SK-N-MC (cell line): ENCODE measurements around the gene RRBP1.

Source experiments
- DNase-seq: peaks from one replicate; pipeline ENCODE4 v3.0.0-alpha.2; 2011; ENCODE audit warnings: low read depth, low spot score
- H3K27ac ChIP-seq: fragments of 200-600 bp; sonication (generic); 2 replicates; pipeline ENCODE4 v1.5.1; 2016; ENCODE audit warnings: mixed run types
- H3K36me3 ChIP-seq: fragments of 200-600 bp; sonication (generic); 2 replicates; pipeline ENCODE4 v1.6.1; 2017; ENCODE audit warnings: antibody characterized with exemption, low read length, mixed read lengths; ENCODE audit not compliant: insufficient read depth
- H3K4me3 ChIP-seq: fragments of 200-600 bp; sonication (generic); 2 replicates; pipeline ENCODE4 v1.5.1; 2016
- H3K9ac ChIP-seq: fragments of 200-600 bp; sonication (generic); 2 replicates; pipeline ENCODE4 v1.8.0; 2017; ENCODE audit warnings: mixed run types, mixed read lengths; ENCODE audit not compliant: insufficient read length
- H3K9me3 ChIP-seq: fragments of 200-600 bp; sonication (generic); 2 replicates; pipeline ENCODE4 v1.6.1; 2017; ENCODE audit warnings: low read depth, mild to moderate bottlenecking, antibody characterized with exemption, low read length, moderate library complexity, mixed read lengths
- EZH2 ChIP-seq: fragments of 200-600 bp; sonication (generic); IDR thresholded peaks from one replicate; pipeline ENCODE4 v1.6.1; 2017; ENCODE audit warnings: antibody characterized with exemption
- FOXP2 ChIP-seq: optimal IDR thresholded peaks from 2 replicates; pipeline ENCODE3; 2011; ENCODE audit warnings: mild to moderate bottlenecking, moderate library complexity; ENCODE audit not compliant: insufficient read depth; ENCODE audit errors: extremely low read length, control extremely low read depth
- POLR2AphosphoS5 ChIP-seq: IDR thresholded peaks from 2 replicates; pipeline ENCODE4 v1.6.1; 2012; ENCODE audit warnings: mild to moderate bottlenecking, low read depth, low read length, borderline replicate concordance

RRBP1 gene

DNA sequence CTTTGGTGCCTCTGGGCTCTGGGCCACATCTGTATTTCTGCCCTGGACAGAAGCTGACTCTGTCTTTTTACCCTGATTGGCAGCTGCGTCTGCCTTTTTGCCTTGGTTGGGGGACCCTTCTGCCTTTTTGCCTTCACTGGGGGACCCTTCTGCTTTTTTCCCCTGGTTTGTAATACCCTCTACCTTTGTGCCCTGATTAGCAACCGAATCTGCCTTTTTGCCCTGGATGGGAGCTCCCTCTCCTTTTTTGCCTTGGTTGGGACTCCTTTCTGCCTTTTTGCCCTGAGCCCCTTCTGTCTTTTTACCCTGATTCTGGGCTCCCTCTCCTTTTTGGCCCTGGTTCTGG is 23.4 kb downstream of the RRBP1 start:
- TF ChIP-seq EZH2 (no peak), POLR2AphosphoS5 (no peak), FOXP2 (no peak)
- Histone ChIP-seq H3K9me3 (no peaks in the 10 kb centered on the region), H3K4me3 (no peak overlapping the region), H3K27ac (no peak overlapping the region), H3K9ac (no peak overlapping the region), H3K36me3 (peaks cover 14% of the 10 kb centered on the region; the same call in 1 of the 2 replicates)
- DNase-seq: no peak

GRCh38 chr20:17657898-17658647 is 24.0 kb downstream of the RRBP1 start:
- Histone ChIP-seq H3K4me3 (no peak overlapping the region), H3K36me3 (peaks cover 14% of the 10 kb centered on the region; the same call in 1 of the 2 replicates), H3K9me3 (no peaks in the 10 kb centered on the region), H3K27ac (no peak overlapping the region), H3K9ac (no peak overlapping the region)
- no peak for DNase-seq
- TF ChIP-seq POLR2AphosphoS5: no peak
- no peak for TF ChIP-seq EZH2
- no peak for TF ChIP-seq FOXP2

GRCh38 chr20:17657079-17657825 is 24.8 kb downstream of the RRBP1 start:
- peaks cover 14% of the 10 kb centered on the region; the same call in 1 of the 2 replicates for H3K36me3 ChIP-seq
- no peaks in the 10 kb centered on the region for H3K9me3 ChIP-seq
- no peak overlapping the region for H3K27ac ChIP-seq
- TF ChIP-seq EZH2: no peak
- no peak overlapping the region for H3K9ac ChIP-seq
- H3K4me3 ChIP-seq: no peak overlapping the region
- DNase-seq: no peak

DNA sequence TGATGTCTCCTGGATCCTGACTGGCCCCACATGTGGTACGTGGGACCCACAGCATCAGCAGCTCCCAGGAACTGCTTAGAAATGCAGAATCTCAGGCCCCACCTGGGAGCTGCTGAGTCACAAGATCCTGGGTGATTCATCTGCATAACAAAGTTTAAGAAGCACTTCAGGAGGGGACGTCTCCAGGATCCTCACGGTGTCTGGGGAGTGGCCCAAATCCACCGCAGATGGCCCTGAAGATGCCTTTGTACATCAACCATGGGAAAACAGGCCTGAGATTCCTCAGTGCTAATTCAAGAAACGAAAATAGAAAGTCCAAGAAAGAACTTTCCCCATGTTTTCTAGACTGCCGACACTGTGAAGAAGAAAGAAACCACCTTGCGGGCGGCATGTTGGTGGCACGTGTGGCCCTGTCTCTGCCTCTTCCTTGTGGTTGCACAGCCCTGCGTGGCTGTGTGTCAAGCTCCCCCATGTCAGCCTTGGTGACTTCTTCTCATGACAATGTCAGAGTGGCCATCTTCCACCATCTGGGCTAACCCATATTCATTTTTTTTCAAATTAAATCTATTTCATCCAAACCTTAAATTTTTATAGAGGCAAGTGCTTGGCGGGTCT is 26.1 kb downstream of the RRBP1 start:
- DNase-seq: no peak
- no peak overlapping the region for H3K9ac ChIP-seq
- no peak for TF ChIP-seq FOXP2
- TF ChIP-seq EZH2: no peak
- no peak for TF ChIP-seq POLR2AphosphoS5
- H3K9me3 ChIP-seq: no peaks in the 10 kb centered on the region
- no peak overlapping the region for H3K27ac ChIP-seq
- peaks cover 14% of the 10 kb centered on the region; the same call in 1 of the 2 replicates for H3K36me3 ChIP-seq
- no peak overlapping the region for H3K4me3 ChIP-seq

DNA sequence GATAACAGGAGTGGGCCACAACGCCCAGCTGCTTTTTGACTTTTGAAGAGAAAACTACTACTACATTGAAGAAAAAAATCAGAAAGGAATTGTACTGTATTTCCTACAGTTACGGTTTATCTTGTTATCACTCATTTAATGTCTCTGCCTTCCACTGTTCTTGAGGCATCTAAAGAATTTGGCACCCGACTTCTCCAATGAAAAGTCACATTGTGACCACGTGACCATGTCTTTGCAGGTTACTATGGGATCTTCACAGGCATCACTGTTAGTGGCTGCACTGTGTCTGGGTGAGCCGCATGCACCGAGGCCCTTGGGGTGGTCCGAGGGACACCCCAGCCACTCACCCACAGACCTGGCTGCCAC is 26.8 kb downstream of the RRBP1 start:
- no peaks in the 10 kb centered on the region for H3K9me3 ChIP-seq
- peaks cover 14% of the 10 kb centered on the region; the same call in 1 of the 2 replicates for H3K36me3 ChIP-seq
- no peak for TF ChIP-seq POLR2AphosphoS5
- no peak for TF ChIP-seq FOXP2
- TF ChIP-seq EZH2: no peak
- no peak overlapping the region for H3K9ac ChIP-seq
- no peak for DNase-seq
- no peak overlapping the region for H3K4me3 ChIP-seq
- H3K27ac ChIP-seq: no peak overlapping the region

DNA sequence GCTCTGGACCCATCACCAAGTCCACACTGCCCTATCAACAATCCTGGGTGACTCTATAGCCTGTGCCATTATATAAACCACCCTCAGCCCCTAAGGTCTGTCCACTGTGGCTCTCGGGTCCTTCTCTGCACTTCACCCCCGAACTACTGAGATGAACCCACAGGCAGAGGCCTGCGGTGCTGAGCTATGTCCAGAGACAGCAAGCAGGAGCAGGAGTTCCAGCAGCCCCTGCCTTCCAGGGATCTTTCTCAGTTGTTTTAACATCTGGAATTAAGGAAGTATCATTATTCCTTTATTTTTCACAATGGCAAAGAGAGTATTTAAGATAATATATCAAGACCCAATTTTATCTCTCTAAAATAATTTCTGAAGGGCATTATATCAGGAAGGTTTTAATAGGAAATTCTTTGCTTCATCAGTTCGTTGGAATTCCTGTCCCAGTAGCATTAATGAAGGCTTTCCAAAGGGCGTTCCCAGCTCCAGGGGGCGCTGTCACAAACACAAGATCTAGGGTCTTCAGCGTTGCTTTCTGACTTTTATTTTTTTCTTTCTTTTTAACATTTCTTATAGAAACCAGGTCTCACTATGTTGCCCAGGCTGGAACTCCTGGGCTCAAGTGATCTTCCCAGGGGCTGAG is 27.3 kb downstream of the RRBP1 start:
- Histone ChIP-seq H3K36me3 (peaks cover 11% of the 10 kb centered on the region; the same call in 1 of the 2 replicates), H3K9ac (no peak overlapping the region)

DNA sequence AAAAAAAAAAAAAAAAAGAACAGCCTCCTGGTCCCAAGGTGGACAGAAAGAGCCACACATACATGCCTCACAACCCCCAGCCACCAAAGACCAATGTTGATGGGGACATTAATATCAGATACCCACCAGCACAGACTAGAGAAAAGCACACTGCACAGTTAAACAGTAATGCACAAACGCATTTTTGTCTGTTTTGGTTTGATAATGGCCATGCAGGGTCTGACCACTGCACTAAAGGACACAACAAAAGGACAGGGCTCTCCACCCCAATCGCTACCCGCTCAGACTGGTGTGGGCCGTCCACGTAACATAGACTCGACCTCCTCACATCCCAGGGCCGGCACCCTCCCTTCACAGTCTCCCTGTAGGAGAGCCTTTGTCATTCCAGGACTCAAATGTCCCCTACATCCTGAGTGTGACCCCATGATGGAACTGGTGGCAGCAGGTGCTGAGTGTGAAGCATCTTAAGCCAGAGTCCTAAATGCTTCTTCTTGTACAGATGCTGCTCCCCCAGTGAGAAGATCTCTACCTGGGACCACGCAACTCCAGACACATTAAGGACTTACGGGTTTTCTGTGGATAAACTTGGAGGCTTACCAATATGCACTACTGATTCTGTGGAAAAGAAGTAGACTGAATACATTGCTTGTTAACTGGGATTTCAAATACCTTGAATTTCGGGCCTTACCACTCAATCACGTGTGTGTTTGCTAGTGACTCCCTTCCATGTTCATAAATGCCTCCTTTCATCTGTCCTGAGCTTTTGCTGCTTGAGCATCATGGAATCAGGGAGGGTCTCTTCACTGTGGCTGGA is 28.0 kb downstream of the RRBP1 start:
- DNase-seq: no peak
- no peak for TF ChIP-seq EZH2
- no peak for TF ChIP-seq FOXP2
- TF ChIP-seq POLR2AphosphoS5: no peak
- Histone ChIP-seq H3K27ac (no peak overlapping the region), H3K36me3 (peaks cover 9% of the 10 kb centered on the region; the same call in 1 of the 2 replicates), H3K9ac (no peak overlapping the region), H3K4me3 (no peak overlapping the region), H3K9me3 (no peaks in the 10 kb centered on the region)

More for the DNA sequence above, 27.3 kb downstream of the RRBP1 start:
- Histone ChIP-seq H3K9me3 (no peaks in the 10 kb centered on the region), H3K4me3 (no peak overlapping the region), H3K27ac (no peak overlapping the region)
- no peak for DNase-seq
- TF ChIP-seq FOXP2: no peak
- no peak for TF ChIP-seq EZH2
- no peak for TF ChIP-seq POLR2AphosphoS5

- DNase-seq: no peak
- Histone ChIP-seq H3K27ac (no peak overlapping the region), H3K9me3 (no peaks in the 10 kb centered on the region), H3K36me3 (no peaks in the 10 kb centered on the region), H3K9ac (no peak overlapping the region), H3K4me3 (no peak overlapping the region)
- TF ChIP-seq EZH2 (no peak), FOXP2 (no peak), POLR2AphosphoS5 (no peak)
Observed at GRCh38 chr20:17652411-17652810, 29.6 kb downstream of the RRBP1 start.
